ENCODE measurements around the gene PAIP2B.

GRCh38 chr2:71269511-71270090 lies 42.7 kb upstream of the PAIP2B start:
- TF ChIP-seq CTCF (IDR thresholded peaks at IDR 0.05) (no peak), REST (IDR thresholded peaks at IDR 0.05; ENCODE audit: low read depth, low read length) (no peak), EZH2phosphoT487 (IDR thresholded peaks at IDR 0.05; ENCODE audit: borderline replicate concordance, low read depth) (no peak), MXI1 (IDR thresholded peaks at IDR 0.05; ENCODE audit: low read depth, low read length) (no peak), SMC3 (IDR thresholded peaks at IDR 0.05; ENCODE audit: low read depth, low read length) (no peak), MAX (IDR thresholded peaks at IDR 0.05; ENCODE audit: low read depth) (no peak), TCF12 (IDR thresholded peaks at IDR 0.05) (no peak), USF1 (IDR thresholded peaks at IDR 0.05; ENCODE audit: borderline replicate concordance, low read depth) (no peak), POLR2AphosphoS5 (IDR thresholded peaks at IDR 0.05; ENCODE audit: low read depth, low read length) (no peak), FOXM1 (IDR thresholded peaks at IDR 0.05; ENCODE audit: low read depth) (no peak)
